Measurements from ENCODE around the gene FAM227B.

DNA sequence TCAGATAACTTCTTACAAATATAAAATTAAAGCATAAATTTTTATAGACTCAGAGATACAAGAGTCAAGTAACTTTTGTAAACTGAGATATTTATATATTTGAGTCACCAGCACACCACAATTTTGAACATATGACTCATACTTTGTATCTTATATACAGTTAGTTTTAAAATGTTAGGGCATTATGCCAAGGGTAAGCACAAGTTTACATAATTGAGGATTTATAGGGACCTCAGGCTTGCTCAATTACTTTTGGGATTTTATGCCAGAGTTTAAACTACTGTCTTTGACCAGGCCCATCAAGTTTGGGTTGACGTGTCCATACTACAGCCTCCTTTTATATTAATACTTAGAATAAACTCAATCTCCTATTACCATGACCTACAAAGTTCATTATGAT is 205.0 kb downstream of the FAM227B start:
- TF ChIP-seq, protein P1, sequence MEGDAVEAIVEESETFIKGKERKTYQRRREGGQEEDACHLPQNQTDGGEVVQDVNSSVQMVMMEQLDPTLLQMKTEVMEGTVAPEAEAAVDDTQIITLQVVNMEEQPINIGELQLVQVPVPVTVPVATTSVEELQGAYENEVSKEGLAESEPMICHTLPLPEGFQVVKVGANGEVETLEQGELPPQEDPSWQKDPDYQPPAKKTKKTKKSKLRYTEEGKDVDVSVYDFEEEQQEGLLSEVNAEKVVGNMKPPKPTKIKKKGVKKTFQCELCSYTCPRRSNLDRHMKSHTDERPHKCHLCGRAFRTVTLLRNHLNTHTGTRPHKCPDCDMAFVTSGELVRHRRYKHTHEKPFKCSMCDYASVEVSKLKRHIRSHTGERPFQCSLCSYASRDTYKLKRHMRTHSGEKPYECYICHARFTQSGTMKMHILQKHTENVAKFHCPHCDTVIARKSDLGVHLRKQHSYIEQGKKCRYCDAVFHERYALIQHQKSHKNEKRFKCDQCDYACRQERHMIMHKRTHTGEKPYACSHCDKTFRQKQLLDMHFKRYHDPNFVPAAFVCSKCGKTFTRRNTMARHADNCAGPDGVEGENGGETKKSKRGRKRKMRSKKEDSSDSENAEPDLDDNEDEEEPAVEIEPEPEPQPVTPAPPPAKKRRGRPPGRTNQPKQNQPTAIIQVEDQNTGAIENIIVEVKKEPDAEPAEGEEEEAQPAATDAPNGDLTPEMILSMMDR (conservative IDR thresholded peaks at IDR 0.05 in 1 of 2, IDR thresholded peaks at IDR 0.05 in 1 of 2; ENCODE audit: extremely low read depth in 1 of 2, insufficient read depth in 1 of 2, low read depth in 1 of 2, low read length in 2 of 2): no peak
- TF ChIP-seq EZH2 (IDR thresholded peaks at IDR 0.05; ENCODE audit: borderline replicate concordance, low read length): no peak

Data from mammary epithelial cell (primary cell).